ENCODE results near the gene C10orf90. TPM values are rescaled to one million over a fixed set of nuclear protein-coding genes. Genes with fewer than 3 reads are reported as not detected.

C10orf90 gene
- total and polyA plus RNA-seq, 2 donors (not counting 3 experiments of a cell fraction or from before 2014, with no cell fraction given), result not detected

DNA sequence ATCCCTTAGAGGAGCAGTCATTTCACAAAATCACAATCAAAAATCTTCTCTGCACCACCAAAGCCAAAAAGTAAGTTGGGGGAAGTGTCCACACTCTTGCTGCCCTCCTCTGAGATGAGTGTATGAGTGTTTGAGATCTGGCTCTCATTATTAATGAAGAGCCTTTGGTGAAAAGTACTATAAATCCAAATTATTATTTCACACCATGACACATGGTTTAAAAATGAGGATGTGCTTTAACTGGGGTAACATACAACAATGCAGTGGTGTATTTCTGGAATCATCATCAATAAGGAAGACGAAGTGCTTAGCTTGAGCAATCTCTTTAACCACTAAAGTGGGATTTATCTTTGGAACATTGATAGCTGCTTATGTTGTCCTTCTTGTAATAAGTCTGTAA lies 168.1 kb downstream of the C10orf90 start:
- Histone ChIP-seq H3K4me1 (ENCODE audit: control insufficient read depth, extremely low read depth, insufficient read depth, low read length) (no peaks in the 10 kb centered on the region), H3K79me2 (ENCODE audit: control insufficient read depth, insufficient read depth, low read length) (no peaks in the 10 kb centered on the region), H3K9me1 (replicated peaks; ENCODE audit: control insufficient read depth, extremely low read depth, insufficient read depth, low read length) (no peaks in the 10 kb centered on the region), H3K27me3 (ENCODE audit: control insufficient read depth in 2 of 2, insufficient read depth in 2 of 2, low read length in 2 of 2) (no peaks in the 10 kb centered on the region), H3K36me3 (ENCODE audit: control insufficient read depth in 2 of 2, extremely low read depth in 1 of 2, insufficient read depth in 2 of 2, low read length in 2 of 2) (no peaks in the 10 kb centered on the region), H2AFZ (ENCODE audit: low read depth, low read length) (no peak overlapping the region), H4K20me1 (replicated peaks; ENCODE audit: control insufficient read depth, extremely low read depth, insufficient read depth, low read length) (no peaks in the 10 kb centered on the region), H3K9me3 (replicated peaks; ENCODE audit: control insufficient read depth, insufficient read depth, low read length) (no peaks in the 10 kb centered on the region), H3K9ac (replicated peaks; ENCODE audit: extremely low read depth, insufficient read depth, low read length) (no peak overlapping the region), H3K4me2 (ENCODE audit: insufficient read depth, low read length) (no peak overlapping the region), H3K4me3 (replicated peaks in 1 of 3; ENCODE audit: insufficient read depth in 1 of 3, low read depth in 1 of 3, low read length in 3 of 3) (no peak overlapping the region), H3K27ac (ENCODE audit: insufficient read depth, low read depth, low read length) (no peak overlapping the region)
- ChIA-PET CTCF (interaction anchor here (2.0 to 2.4 kb wide), 2 partner anchors 520 to 567 kb away, joined by 8 to 35 read pairs; no protein-coding TSS in a partner anchor), POLR2A (no interaction called here)
- BruUV-seq (replicated peaks), result no TSS peak
- TF ChIP-seq POLR2AphosphoS5 (IDR thresholded peaks at IDR 0.05; ENCODE audit: insufficient read depth, low read depth, low read length) (no peak), EZH2 (IDR thresholded peaks at IDR 0.05; ENCODE audit: borderline replicate concordance, low read depth, low read length, severe bottlenecking) (no peak), FOS (IDR thresholded peaks at IDR 0.05; ENCODE audit: borderline replicate concordance, insufficient read depth, low read length) (no peak), GATA2 (IDR thresholded peaks at IDR 0.05; ENCODE audit: insufficient read depth, insufficient read length, low read depth, low read length) (no peak), POLR2A (IDR thresholded peaks at IDR 0.05; ENCODE audit: low read depth, low read length) (no peak), JUN (IDR thresholded peaks at IDR 0.05; ENCODE audit: borderline replicate concordance, insufficient read depth, insufficient read length, low read depth) (no peak), MYC (IDR thresholded peaks at IDR 0.05; ENCODE audit: low read depth, low read length) (no peak)
- TF ChIP-seq, protein P1, sequence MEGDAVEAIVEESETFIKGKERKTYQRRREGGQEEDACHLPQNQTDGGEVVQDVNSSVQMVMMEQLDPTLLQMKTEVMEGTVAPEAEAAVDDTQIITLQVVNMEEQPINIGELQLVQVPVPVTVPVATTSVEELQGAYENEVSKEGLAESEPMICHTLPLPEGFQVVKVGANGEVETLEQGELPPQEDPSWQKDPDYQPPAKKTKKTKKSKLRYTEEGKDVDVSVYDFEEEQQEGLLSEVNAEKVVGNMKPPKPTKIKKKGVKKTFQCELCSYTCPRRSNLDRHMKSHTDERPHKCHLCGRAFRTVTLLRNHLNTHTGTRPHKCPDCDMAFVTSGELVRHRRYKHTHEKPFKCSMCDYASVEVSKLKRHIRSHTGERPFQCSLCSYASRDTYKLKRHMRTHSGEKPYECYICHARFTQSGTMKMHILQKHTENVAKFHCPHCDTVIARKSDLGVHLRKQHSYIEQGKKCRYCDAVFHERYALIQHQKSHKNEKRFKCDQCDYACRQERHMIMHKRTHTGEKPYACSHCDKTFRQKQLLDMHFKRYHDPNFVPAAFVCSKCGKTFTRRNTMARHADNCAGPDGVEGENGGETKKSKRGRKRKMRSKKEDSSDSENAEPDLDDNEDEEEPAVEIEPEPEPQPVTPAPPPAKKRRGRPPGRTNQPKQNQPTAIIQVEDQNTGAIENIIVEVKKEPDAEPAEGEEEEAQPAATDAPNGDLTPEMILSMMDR (IDR thresholded peaks at IDR 0.05; ENCODE audit: extremely low read depth in 1 of 2, insufficient read depth in 1 of 2, low read depth in 1 of 2, low read length in 2 of 2), result no peak
- TF ChIP-seq, protein P2, sequence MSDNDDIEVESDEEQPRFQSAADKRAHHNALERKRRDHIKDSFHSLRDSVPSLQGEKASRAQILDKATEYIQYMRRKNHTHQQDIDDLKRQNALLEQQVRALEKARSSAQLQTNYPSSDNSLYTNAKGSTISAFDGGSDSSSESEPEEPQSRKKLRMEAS (IDR thresholded peaks at IDR 0.05; ENCODE audit: insufficient read depth, insufficient read length), result no peak
- no peak for FAIRE-seq
- DNase-seq (ENCODE audit: low read depth, low spot score), result no peak
- intact Hi-C loops (cut with micrococcal nuclease) (no loop called here), dilution Hi-C loops (cut with MboI; ENCODE audit: extremely low pct_ligation_motif_present, low sequenced_read_pairs) (no loop called here)
